ENCODE results near the gene RASGRF2. TPM values are rescaled to one million over a fixed set of nuclear protein-coding genes. Genes with fewer than 3 reads are reported as not detected.

RASGRF2 gene
- total RNA-seq, 1 donor from 2014 or later, result 0.92 TPM

GRCh38 chr5:81219389-81219788, 259.2 kb downstream of the RASGRF2 start:
- H3K36me3 Mint-ChIP-seq (ENCODE audit: low read depth), result peaks cover 3% of the 10 kb centered on the region
- DNase-seq (ENCODE audit: low spot score), result no peak
- H3K27ac Mint-ChIP-seq (ENCODE audit: unreplicated experiment), result no peak overlapping the region
- H3K27me3 Mint-ChIP-seq (ENCODE audit: low read depth), result no peaks in the 10 kb centered on the region
- no peak overlapping the region for H3K4me3 Mint-ChIP-seq (ENCODE audit: unreplicated experiment)
- peaks cover 6% of the 10 kb centered on the region for H3K9me3 Mint-ChIP-seq (ENCODE audit: low read depth)
- TF ChIP-seq CTCF (IDR thresholded peaks at IDR 0.05), result no peak
- no peaks in the 10 kb centered on the region for H3K4me1 Mint-ChIP-seq (ENCODE audit: low read depth)

- Mint-ChIP-seq H3K27ac (ENCODE audit: unreplicated experiment) (no peak overlapping the region), H3K36me3 (ENCODE audit: low read depth) (peaks cover 3% of the 10 kb centered on the region), H3K27me3 (ENCODE audit: low read depth) (no peaks in the 10 kb centered on the region), H3K4me3 (ENCODE audit: unreplicated experiment) (no peak overlapping the region), H3K9me3 (ENCODE audit: low read depth) (peaks cover 6% of the 10 kb centered on the region), H3K4me1 (ENCODE audit: low read depth) (no peaks in the 10 kb centered on the region)
- DNase-seq (ENCODE audit: low spot score), result no peak
- no peak for TF ChIP-seq CTCF (IDR thresholded peaks at IDR 0.05)
Observed at GRCh38 chr5:81222285-81222684, 262.1 kb downstream of the RASGRF2 start.

- Mint-ChIP-seq H3K27ac (ENCODE audit: unreplicated experiment) (no peak overlapping the region), H3K9me3 (ENCODE audit: low read depth) (no peaks in the 10 kb centered on the region), H3K27me3 (ENCODE audit: low read depth) (no peaks in the 10 kb centered on the region), H3K4me1 (ENCODE audit: low read depth) (no peaks in the 10 kb centered on the region), H3K4me3 (ENCODE audit: unreplicated experiment) (no peak overlapping the region), H3K36me3 (ENCODE audit: low read depth) (no peaks in the 10 kb centered on the region)
- no peak for TF ChIP-seq CTCF (IDR thresholded peaks at IDR 0.05)
- no peak for DNase-seq (ENCODE audit: low spot score)
Observed at GRCh38 chr5:81225463-81225862, 265.3 kb downstream of the RASGRF2 start.

- H3K27me3 Mint-ChIP-seq (ENCODE audit: low read depth), result no peaks in the 10 kb centered on the region
Observed at GRCh38 chr5:81226286-81226685, 266.1 kb downstream of the RASGRF2 start.

GRCh38 chr5:81226949-81227348, 266.8 kb downstream of the RASGRF2 start:
- no peaks in the 10 kb centered on the region for H3K27me3 Mint-ChIP-seq (ENCODE audit: low read depth)
- DNase-seq (ENCODE audit: low spot score), result no peak
- H3K4me1 Mint-ChIP-seq (ENCODE audit: low read depth), result no peaks in the 10 kb centered on the region
- TF ChIP-seq CTCF (IDR thresholded peaks at IDR 0.05), result no peak
- no peaks in the 10 kb centered on the region for H3K9me3 Mint-ChIP-seq (ENCODE audit: low read depth)
- no peak overlapping the region for H3K27ac Mint-ChIP-seq (ENCODE audit: unreplicated experiment)
- no peaks in the 10 kb centered on the region for H3K36me3 Mint-ChIP-seq (ENCODE audit: low read depth)
- no peak overlapping the region for H3K4me3 Mint-ChIP-seq (ENCODE audit: unreplicated experiment)

More at GRCh38 chr5:81226286-81226685, 266.1 kb downstream of the RASGRF2 start:
- TF ChIP-seq CTCF (IDR thresholded peaks at IDR 0.05), result no peak
- H3K9me3 Mint-ChIP-seq (ENCODE audit: low read depth), result no peaks in the 10 kb centered on the region
- H3K4me1 Mint-ChIP-seq (ENCODE audit: low read depth), result no peaks in the 10 kb centered on the region
- H3K27ac Mint-ChIP-seq (ENCODE audit: unreplicated experiment), result no peak overlapping the region
- DNase-seq (ENCODE audit: low spot score), result no peak
- H3K36me3 Mint-ChIP-seq (ENCODE audit: low read depth), result no peaks in the 10 kb centered on the region
- no peak overlapping the region for H3K4me3 Mint-ChIP-seq (ENCODE audit: unreplicated experiment)
